Vagina (tissue), 2 donors: ENCODE measurements around the gene TTLL11.

Experiments
- CTCF ChIP-seq, 3 experiments: fragments of 450-650 bp in 2 of 3; fragments of 200-600 bp in 1 of 3; sonication (generic) in 1 of 3; IDR thresholded peaks; one replicate each; pipeline ENCODE4 v1.5.1; 2017 to 2019; ENCODE audit warnings: antibody characterized with exemption in 3 of 3, mild to moderate bottlenecking in 2 of 3, moderate library complexity in 2 of 3
- POLR2AphosphoS5 ChIP-seq, 2 donors: sonication (generic); formaldehyde crosslinking; IDR thresholded peaks; one replicate each; pipeline ENCODE4 v1.9.0; 2017; ENCODE audit warnings: antibody characterized with exemption in 2 of 2, mild to moderate bottlenecking in 2 of 2, low read depth in 1 of 2; ENCODE audit not compliant: insufficient read depth in 1 of 2

GRCh38 chr9:121811140-121811539 is 282.0 kb downstream of the TTLL11 start:
- TF ChIP-seq CTCF (IDR thresholded peaks at IDR 0.05), result no peak
- TF ChIP-seq POLR2AphosphoS5 (IDR thresholded peaks at IDR 0.05; ENCODE audit: insufficient read depth in 1 of 2, low read depth in 1 of 2), result no peak
